OCI-LY1 (cell line): Measurements from ENCODE around the gene ZNF106.

Experiments
- H2AFZ ChIP-seq: fragments of 200-600 bp; sonication (generic), shearing (Covaris generic); 2 replicates; pipeline ENCODE4 v1.6.0; 2014; ENCODE audit warnings: antibody characterized with exemption, mild to moderate bottlenecking, low read length
- H3F3A ChIP-seq: fragments of 200-600 bp; sonication (generic), shearing (Covaris generic); 2 replicates; pipeline ENCODE4 v1.6.0; 2014; ENCODE audit warnings: mild to moderate bottlenecking, antibody characterized with exemption, low read length, moderate library complexity; ENCODE audit not compliant: insufficient read depth
- H3K27ac ChIP-seq: fragments of 200-600 bp; sonication (generic); 2 replicates; pipeline ENCODE4 v1.5.1; 2014; ENCODE audit warnings: low read length, mixed run types, mild to moderate bottlenecking, low read depth; ENCODE audit not compliant: poor library complexity, severe bottlenecking
- H3K27me3 ChIP-seq: fragments of 200-600 bp; sonication (generic); 2 replicates; pipeline ENCODE4 v1.6.0; 2014; ENCODE audit warnings: antibody characterized with exemption, mild to moderate bottlenecking, low read length, moderate library complexity; ENCODE audit not compliant: insufficient read depth
- H3K36me3 ChIP-seq: fragments of 200-600 bp; sonication (generic); 2 replicates; pipeline ENCODE4 v1.6.1; 2014; ENCODE audit warnings: mild to moderate bottlenecking, antibody characterized with exemption, low read length, moderate library complexity, mixed read lengths; ENCODE audit not compliant: insufficient read depth
- H3K4me1 ChIP-seq: fragments of 200-600 bp; sonication (generic); 2 replicates; pipeline ENCODE4 v1.5.1; 2014; ENCODE audit warnings: mild to moderate bottlenecking, low read length, moderate library complexity; ENCODE audit not compliant: insufficient read depth, severe bottlenecking
- H3K4me2 ChIP-seq: fragments of 200-600 bp; sonication (generic), shearing (Covaris generic); 2 replicates; pipeline ENCODE4 v1.6.1; 2014; ENCODE audit warnings: low read length
- H3K4me3 ChIP-seq: fragments of 200-600 bp; sonication (generic); 2 replicates; pipeline ENCODE4 v1.5.1; 2014; ENCODE audit warnings: low read length, low read depth, mild to moderate bottlenecking, mixed read lengths; ENCODE audit not compliant: poor library complexity, severe bottlenecking
- H3K79me2 ChIP-seq: fragments of 200-600 bp; shearing (Covaris generic); 2 replicates; pipeline ENCODE4 v1.6.1; 2016; ENCODE audit warnings: mixed run types, low read length, mixed read lengths; ENCODE audit not compliant: insufficient read depth
- H3K9ac ChIP-seq: fragments of 200-600 bp; sonication (generic), shearing (Covaris generic); 2 replicates; pipeline ENCODE4 v1.6.1; 2014; ENCODE audit warnings: mild to moderate bottlenecking, low read length, mixed read lengths
- H3K9me2 ChIP-seq: fragments of 200-600 bp; sonication (generic), shearing (Covaris generic); 2 replicates; pipeline ENCODE4 v1.6.1; 2014; ENCODE audit warnings: low read depth, mild to moderate bottlenecking, low read length, mixed read lengths
- H3K9me3 ChIP-seq: fragments of 200-600 bp; shearing (Covaris generic); 2 replicates; pipeline ENCODE4 v1.6.1; 2014; ENCODE audit warnings: low read length, mixed read lengths
- H4K20me1 ChIP-seq: fragments of 200-600 bp; sonication (generic), shearing (Covaris generic); 2 replicates; pipeline ENCODE4 v1.6.0; 2016; ENCODE audit warnings: mild to moderate bottlenecking, low read length; ENCODE audit not compliant: insufficient read depth
- CTCF ChIP-seq: fragments of 200-600 bp; sonication (generic), shearing (Covaris generic); IDR thresholded peaks from 2 replicates; pipeline ENCODE4 v1.5.1; 2017; ENCODE audit warnings: mild to moderate bottlenecking, antibody characterized with exemption, low read length, moderate library complexity, mixed read lengths
- EZH2 ChIP-seq: fragments of 200-600 bp; sonication (generic), shearing (Covaris generic); IDR thresholded peaks from 2 replicates; pipeline ENCODE4 v1.8.0; 2017; ENCODE audit warnings: borderline replicate concordance, mixed run types, mild to moderate bottlenecking, antibody characterized with exemption, low read length, moderate library complexity, mixed read lengths

The ZNF106 gene

GRCh38 chr15:42401544-42402454 is 89.1 kb downstream of the ZNF106 start:
- H3K4me3 ChIP-seq, result peak overlapping the region; percentile 14
- no peaks in the 10 kb centered on the region for H3K9me2 ChIP-seq
- TF ChIP-seq EZH2, result no peak
- TF ChIP-seq CTCF, result no peak
- H3K4me1 ChIP-seq, result peaks cover 18% of the 10 kb centered on the region
- no peaks in the 10 kb centered on the region for H3K79me2 ChIP-seq
- H3K9me3 ChIP-seq, result no peaks in the 10 kb centered on the region
- no peaks in the 10 kb centered on the region for H3K27me3 ChIP-seq
- H4K20me1 ChIP-seq, result no peaks in the 10 kb centered on the region
- peak overlapping the region; percentile 24 for H2AFZ ChIP-seq
- no peak overlapping the region for H3K27ac ChIP-seq
- H3K9ac ChIP-seq, result no peak overlapping the region
- H3F3A ChIP-seq, result no peaks in the 10 kb centered on the region
- peak overlapping the region; percentile 12; the same call in 1 of the 2 replicates for H3K4me2 ChIP-seq
- no peaks in the 10 kb centered on the region for H3K36me3 ChIP-seq

- TF ChIP-seq CTCF (no peak), EZH2 (no peak)
- no peaks in the 10 kb centered on the region for H3K9me2 ChIP-seq
- H3K4me2 ChIP-seq, result no peak overlapping the region
- no peaks in the 10 kb centered on the region for H3K36me3 ChIP-seq
- no peak overlapping the region for H3K9ac ChIP-seq
- H3K27ac ChIP-seq, result no peak overlapping the region
- H3K79me2 ChIP-seq, result no peaks in the 10 kb centered on the region
- no peaks in the 10 kb centered on the region for H4K20me1 ChIP-seq
- no peaks in the 10 kb centered on the region for H3F3A ChIP-seq
- no peaks in the 10 kb centered on the region for H3K9me3 ChIP-seq
- no peaks in the 10 kb centered on the region for H3K27me3 ChIP-seq
- H3K4me3 ChIP-seq, result no peak overlapping the region
- no peak overlapping the region for H2AFZ ChIP-seq
- H3K4me1 ChIP-seq, result peaks cover 6% of the 10 kb centered on the region
These were observed 95.1 kb downstream of the ZNF106 start for GRCh38 chr15:42395838-42396237.

- Histone ChIP-seq H3K4me3 (no peak overlapping the region), H3K79me2 (no peaks in the 10 kb centered on the region), H3K36me3 (no peaks in the 10 kb centered on the region), H3K9me2 (no peaks in the 10 kb centered on the region), H3K27me3 (peaks cover 4% of the 10 kb centered on the region; the same call in 1 of the 2 replicates), H2AFZ (no peak overlapping the region), H3K4me2 (no peak overlapping the region), H3K4me1 (peaks cover 6% of the 10 kb centered on the region), H3K9me3 (no peaks in the 10 kb centered on the region), H3K27ac (no peak overlapping the region), H3K9ac (no peak overlapping the region), H3F3A (no peaks in the 10 kb centered on the region), H4K20me1 (no peaks in the 10 kb centered on the region)
- TF ChIP-seq EZH2 (no peak), CTCF (no peak)
These were observed 96.8 kb downstream of the ZNF106 start for GRCh38 chr15:42394106-42394505.
